Prostate gland (tissue), 2 donors: Measurements from ENCODE around the gene BRICD5.

ENCODE experiments used
- CTCF ChIP-seq, 4 experiments: fragments of 200-600 bp in 2 of 4; fragments of 450-650 bp in 2 of 4; sonication (generic) in 2 of 4; IDR thresholded peaks; 1 replicate in 3 of 4; 2 replicates in 1 of 4; pipeline ENCODE4 v1.5.1; 2016 to 2019; ENCODE audit warnings: antibody characterized with exemption in 4 of 4, mild to moderate bottlenecking in 2 of 4, moderate library complexity in 2 of 4
- POLR2AphosphoS5 ChIP-seq: sonication (generic); formaldehyde crosslinking; IDR thresholded peaks from one replicate; pipeline ENCODE4 v1.6.1; 2017; ENCODE audit warnings: antibody characterized with exemption

GRCh38 chr16:2186064-2186463, 24.6 kb downstream of the BRICD5 start:
- TF ChIP-seq CTCF (IDR thresholded peaks at IDR 0.05) (no peak), POLR2AphosphoS5 (no peak)
